ENCODE results near the gene VPS37B. TPM values are rescaled to one million over a fixed set of nuclear protein-coding genes. Genes with fewer than 3 reads are reported as not detected.
A peak's percentile ranks its signal among the peaks of the same experiment; 100 is the strongest.
"Not testable (repeated sequence)": the region's sequence is repeated elsewhere in the genome, so short reads cannot be mapped to it uniquely, and the experiment has no call there.

The VPS37B gene
- total RNA-seq, 2 experiments from 2014 or later = 24.9 to 26.5 TPM

DNA sequence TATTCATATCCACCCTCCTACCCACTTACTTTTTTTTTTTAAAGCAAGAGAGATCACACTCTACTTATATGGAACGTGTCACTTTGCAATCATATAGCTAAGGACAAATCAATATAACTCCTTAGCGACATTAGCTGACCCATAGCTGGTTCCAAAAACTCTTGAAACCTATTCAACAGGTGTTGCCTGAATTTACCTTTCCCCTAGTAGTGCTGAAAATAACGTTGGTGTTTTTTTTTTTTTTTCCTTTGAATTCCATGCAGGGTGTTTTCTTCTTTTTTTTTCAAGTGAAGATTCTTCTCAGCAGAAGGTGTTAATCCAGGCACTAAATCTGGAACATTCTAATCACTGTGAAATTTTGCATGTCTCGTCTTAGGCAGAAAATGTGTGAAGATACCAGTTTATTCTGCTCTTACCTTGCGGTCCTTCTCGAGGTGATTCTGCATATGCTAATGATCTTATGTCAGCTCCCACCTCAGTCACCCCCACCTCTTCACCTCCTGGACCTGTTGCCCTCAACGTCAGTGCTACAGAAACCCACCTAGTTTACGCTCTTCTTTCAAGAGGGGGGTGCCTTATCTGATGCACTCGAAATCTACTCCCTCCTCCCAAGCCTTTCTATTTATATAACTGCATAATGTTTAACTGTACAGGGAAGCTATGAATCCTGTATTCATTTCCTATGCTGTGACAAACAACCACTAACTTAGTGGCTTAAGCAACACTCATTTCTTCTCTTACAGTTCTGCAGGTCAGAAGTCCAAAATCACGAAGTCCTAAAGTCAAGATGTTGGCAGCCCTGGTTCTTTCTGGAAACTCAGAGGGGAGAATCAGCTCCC, 7.1 kb upstream of the VPS37B start:
- DNase-seq (no peak), ATAC-seq (no peak)
- peaks cover 2% of the 10 kb centered on the region for H3K27me3 Mint-ChIP-seq (ENCODE audit: low read depth)
- H3K9me3 Mint-ChIP-seq (ENCODE audit: insufficient read depth) = no peaks in the 10 kb centered on the region
- H3K4me3 Mint-ChIP-seq = no peak overlapping the region
- H3K27ac Mint-ChIP-seq = no peak overlapping the region
- POLR2A ChIA-PET = no interaction called here
- CTCF ChIA-PET = interaction anchor here (0.7 to 1.1 kb wide), 4 partner anchors 9 to 49 kb away, joined by 3 to 5 read pairs (median 3); no protein-coding TSS in a partner anchor
- H3K4me1 Mint-ChIP-seq (ENCODE audit: low read depth) = peaks cover 45% of the 10 kb centered on the region
- H3K36me3 Mint-ChIP-seq (ENCODE audit: low read depth) = peaks cover 1% of the 10 kb centered on the region

DNA sequence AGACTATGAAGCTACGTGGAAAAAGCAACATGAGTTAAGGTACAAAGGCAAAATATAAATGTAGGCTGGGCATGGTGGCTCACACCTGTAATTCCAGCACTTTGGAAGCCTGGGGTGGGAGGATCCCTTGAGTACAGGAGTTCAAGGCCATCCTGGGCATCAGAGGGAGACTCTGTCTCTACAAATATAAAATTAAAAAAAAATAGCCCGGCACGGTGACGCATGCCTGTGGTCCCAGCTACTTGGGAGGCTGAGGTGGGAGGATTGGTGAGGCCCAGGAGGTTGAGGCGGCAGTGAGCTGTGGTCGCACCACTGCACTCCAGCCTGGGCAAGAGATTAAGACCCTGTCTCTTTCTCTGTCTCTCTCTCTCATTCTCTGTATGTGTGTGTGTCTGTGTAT, 4.0 kb upstream of the VPS37B start:
- H3K4me3 Mint-ChIP-seq = no peak overlapping the region
- peaks cover 5% of the 10 kb centered on the region for H3K9me3 Mint-ChIP-seq (ENCODE audit: insufficient read depth)
- H3K4me1 Mint-ChIP-seq (ENCODE audit: low read depth) = peaks cover 71% of the 10 kb centered on the region
- H3K36me3 Mint-ChIP-seq (ENCODE audit: low read depth) = peaks cover 8% of the 10 kb centered on the region
- peak overlapping the region; percentile 92 for H3K27ac Mint-ChIP-seq
- H3K27me3 Mint-ChIP-seq (ENCODE audit: low read depth) = peaks cover 2% of the 10 kb centered on the region
- ATAC-seq (no peak), DNase-seq (no peak)
- POLR2A ChIA-PET = no interaction called here
- CTCF ChIA-PET = interaction anchor here (1.0 to 2.4 kb wide), 4 partner anchors 11 to 39 kb away, joined by 5 to 12 read pairs (median 6); no protein-coding TSS in a partner anchor

DNA sequence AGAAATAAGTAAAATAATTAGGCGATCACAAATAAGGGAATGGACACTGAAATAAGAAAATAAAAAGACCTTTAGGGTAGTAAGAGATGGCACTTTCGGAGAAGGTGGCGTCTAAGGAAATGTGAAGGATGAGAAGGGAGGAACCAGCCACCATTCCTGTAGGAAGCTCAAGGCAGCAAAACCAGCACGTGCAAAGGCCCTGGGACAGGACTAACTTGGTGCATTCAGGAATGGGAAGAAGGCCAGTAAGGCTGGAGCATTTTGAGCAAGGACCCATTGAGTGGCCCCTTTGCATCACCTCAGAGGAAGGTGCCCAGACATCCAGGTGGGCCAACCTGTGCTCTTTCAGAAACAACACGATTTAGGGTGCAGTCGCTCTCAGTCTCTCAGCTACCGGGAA, 738 bp upstream of the VPS37B start:
- ChIA-PET CTCF (interaction anchor here (0.7 to 2.4 kb wide), 2 partner anchors 8 to 50 kb away, joined by 3 to 18 read pairs; no protein-coding TSS in a partner anchor), POLR2A (interaction anchor here (0.9 to 1.3 kb wide), 3 partner anchors 8 to 78 kb away, joined by 3 to 7 read pairs (median 3); no protein-coding TSS in a partner anchor)
- Mint-ChIP-seq H3K4me1 (ENCODE audit: low read depth) (peaks cover 90% of the 10 kb centered on the region), H3K9me3 (ENCODE audit: insufficient read depth) (peaks cover 5% of the 10 kb centered on the region), H3K4me3 (peak overlapping the region; percentile 85), H3K27me3 (ENCODE audit: low read depth) (no peaks in the 10 kb centered on the region), H3K36me3 (ENCODE audit: low read depth) (peaks cover 27% of the 10 kb centered on the region), H3K27ac (peak overlapping the region; percentile 90)
- DNase-seq = no peak
- no peak for ATAC-seq

DNA sequence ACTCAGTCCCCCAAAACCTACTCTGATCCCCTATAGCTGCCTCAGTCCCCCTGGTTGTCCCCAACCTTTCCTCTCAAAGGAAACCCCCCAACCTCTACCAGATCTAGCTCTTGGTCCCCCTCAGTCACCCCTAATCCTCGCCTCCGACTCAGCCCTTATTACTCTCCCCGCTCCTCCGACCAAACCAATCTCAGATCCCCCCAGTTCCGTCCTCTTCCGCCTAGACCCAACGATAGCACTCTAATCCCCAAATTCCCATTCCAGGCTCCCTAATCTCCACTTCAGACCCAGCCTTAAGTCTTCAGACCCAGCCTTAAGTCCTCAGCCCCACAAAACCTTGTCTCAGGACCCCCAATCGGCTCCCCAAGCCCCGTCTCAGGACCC, 612 bp downstream of the VPS37B start:
- Mint-ChIP-seq H3K36me3 (ENCODE audit: low read depth) (peaks cover 27% of the 10 kb centered on the region), H3K27me3 (ENCODE audit: low read depth) (no peaks in the 10 kb centered on the region), H3K4me3 (peak overlapping the region; percentile 85), H3K9me3 (ENCODE audit: insufficient read depth) (peaks cover 5% of the 10 kb centered on the region), H3K4me1 (ENCODE audit: low read depth) (peaks cover 90% of the 10 kb centered on the region), H3K27ac (peak overlapping the region; percentile 90)
- ChIA-PET POLR2A (interaction anchor here (0.5 to 1.5 kb wide), 6 partner anchors 9 to 395 kb away, joined by 3 to 4 read pairs (median 4); no protein-coding TSS in a partner anchor), CTCF (interaction anchor here (1.2 to 2.0 kb wide), 3 partner anchors 14 to 52 kb away, joined by 5 to 8 read pairs (median 5); no protein-coding TSS in a partner anchor)
- DNase-seq = no peak
- ATAC-seq = no peak

DNA sequence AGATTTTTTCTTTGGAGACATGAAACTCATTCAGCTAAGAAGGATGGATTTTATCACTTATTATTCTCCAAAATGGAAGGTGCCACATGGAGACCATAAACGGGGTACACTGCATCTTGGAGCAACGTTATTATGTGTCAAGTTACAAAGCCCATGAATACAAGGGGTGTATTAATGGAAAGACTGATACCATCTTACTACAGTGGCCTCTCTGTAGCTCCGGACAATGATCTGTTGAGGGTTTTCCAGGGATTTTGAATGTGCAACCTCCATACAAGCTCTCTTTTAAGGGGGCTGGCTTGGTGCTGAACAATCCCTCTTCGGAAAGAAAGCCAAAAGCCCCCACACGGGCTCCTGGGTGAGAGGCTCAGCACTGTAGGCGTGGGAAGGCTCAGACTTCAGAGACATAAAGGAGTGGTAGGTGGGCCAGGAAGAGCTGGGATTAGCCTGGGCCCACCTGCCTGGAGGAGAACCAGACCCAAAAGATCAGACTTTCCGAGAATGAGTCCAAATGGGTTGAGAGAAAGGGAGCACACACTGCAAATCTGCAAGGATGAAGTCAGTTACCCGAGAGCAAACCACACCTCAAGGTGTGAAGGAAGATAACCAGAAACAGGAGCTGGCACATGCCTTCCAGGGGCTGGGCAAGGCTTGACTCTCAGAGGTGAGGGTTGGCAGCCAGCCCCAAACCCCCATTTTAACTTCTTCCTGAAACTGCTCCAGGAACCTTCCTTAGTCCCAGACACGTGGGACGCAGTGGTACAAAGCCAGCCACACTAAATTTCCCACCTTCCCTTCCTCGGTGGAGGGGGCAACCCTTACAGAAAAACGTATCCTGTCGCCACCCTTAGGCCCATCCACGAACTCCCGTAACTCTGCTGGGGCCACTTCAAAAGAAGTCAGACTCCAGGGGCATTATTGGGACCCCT, 1.5 kb downstream of the VPS37B start:
- ChIA-PET POLR2A (interaction anchor here (0.5 to 1.5 kb wide), 7 partner anchors 11 to 394 kb away, joined by 3 to 8 read pairs (median 4); no protein-coding TSS in a partner anchor), CTCF (interaction anchor here (1.1 to 2.0 kb wide), 5 partner anchors 13 to 53 kb away, joined by 5 to 8 read pairs (median 5); no protein-coding TSS in a partner anchor)
- H3K36me3 Mint-ChIP-seq (ENCODE audit: low read depth) = peaks cover 25% of the 10 kb centered on the region
- peaks cover 89% of the 10 kb centered on the region for H3K4me1 Mint-ChIP-seq (ENCODE audit: low read depth)
- ATAC-seq = peak; percentile 14
- H3K4me3 Mint-ChIP-seq = peak overlapping the region; percentile 85
- H3K27ac Mint-ChIP-seq = peak overlapping the region; percentile 90
- H3K27me3 Mint-ChIP-seq (ENCODE audit: low read depth) = no peaks in the 10 kb centered on the region
- H3K9me3 Mint-ChIP-seq (ENCODE audit: insufficient read depth) = peaks cover 5% of the 10 kb centered on the region
- DNase-seq = no peak

DNA sequence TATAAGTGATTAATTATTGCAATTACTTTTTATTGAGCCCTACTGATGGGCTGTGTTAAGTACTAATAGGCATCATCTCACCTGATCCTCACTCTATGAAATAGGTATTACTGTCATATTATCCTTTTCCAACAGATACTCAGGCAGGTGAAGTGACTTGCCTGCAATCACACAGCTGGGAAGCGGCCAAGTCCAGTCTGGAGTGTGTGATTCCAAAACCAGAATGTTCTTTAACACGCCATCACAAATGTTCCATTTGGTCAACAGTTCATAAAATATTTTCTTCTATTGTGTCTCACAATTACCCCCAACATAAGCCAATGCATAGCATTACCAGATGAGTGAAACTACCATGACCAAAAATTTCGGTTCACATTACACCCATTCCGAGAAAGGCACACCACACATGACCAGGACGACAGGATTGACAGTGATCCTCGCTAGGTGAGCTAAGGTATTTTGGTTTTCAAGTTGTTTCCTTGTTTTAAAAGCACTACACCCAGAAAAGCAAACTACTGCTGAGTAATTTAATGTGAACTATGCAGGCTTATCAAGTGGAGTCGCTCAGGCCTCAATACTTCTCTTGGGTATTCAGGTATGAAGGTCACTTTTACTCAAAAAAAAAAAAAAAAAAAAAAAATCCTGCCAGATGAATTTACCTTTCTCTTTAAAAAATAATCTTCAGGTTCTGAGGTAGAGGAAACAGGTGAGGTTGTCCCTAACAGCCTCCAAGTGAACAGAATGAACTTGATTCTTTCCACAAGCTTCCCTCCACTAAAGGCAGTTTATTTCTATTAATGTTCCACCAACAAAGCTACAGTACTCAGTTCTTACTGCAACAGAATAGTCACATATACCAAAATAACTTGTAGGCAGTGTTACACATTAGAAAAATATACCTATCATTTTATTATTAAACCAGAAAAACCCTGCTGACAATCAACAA, 2.4 kb downstream of the VPS37B start:
- POLR2A ChIA-PET = interaction anchor here (0.8 to 1.4 kb wide), 2 partner anchors 10 to 32 kb away, joined by 5 to 8 read pairs; no protein-coding TSS in a partner anchor
- ATAC-seq (no peak), DNase-seq (no peak)
- CTCF ChIA-PET = interaction anchor here (1.1 to 2.0 kb wide), 4 partner anchors 14 to 33 kb away, joined by 4 to 8 read pairs (median 6); no protein-coding TSS in a partner anchor
- Mint-ChIP-seq H3K4me3 (peak overlapping the region; percentile 85), H3K9me3 (ENCODE audit: insufficient read depth) (peaks cover 5% of the 10 kb centered on the region), H3K4me1 (ENCODE audit: low read depth) (peaks cover 89% of the 10 kb centered on the region), H3K36me3 (ENCODE audit: low read depth) (peaks cover 25% of the 10 kb centered on the region), H3K27me3 (ENCODE audit: low read depth) (no peaks in the 10 kb centered on the region), H3K27ac (no peak overlapping the region)

DNA sequence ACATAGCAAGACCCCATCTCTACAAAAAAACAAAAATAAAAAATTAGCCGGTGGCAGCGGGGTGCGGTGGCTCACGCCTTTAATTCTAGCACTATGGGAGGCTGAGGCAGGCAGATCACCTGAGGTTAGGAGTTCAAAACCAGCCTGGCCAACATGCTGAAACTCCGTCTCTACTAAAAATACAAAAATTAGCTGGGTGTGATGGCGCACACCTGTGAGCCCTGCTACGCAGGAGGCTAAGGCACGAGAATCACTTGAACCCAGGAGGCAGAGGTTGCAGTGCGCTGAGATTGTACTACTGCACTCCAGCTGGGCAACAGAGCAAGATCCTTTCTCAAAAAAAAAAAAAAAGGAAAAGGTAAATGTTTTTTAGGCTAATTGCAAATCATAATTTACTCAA, 3.2 kb downstream of the VPS37B start:
- DNase-seq; H3K9me3 Mint-ChIP-seq (ENCODE audit: insufficient read depth); ATAC-seq; POLR2A ChIA-PET; H3K27me3 Mint-ChIP-seq (ENCODE audit: low read depth); H3K27ac Mint-ChIP-seq; H3K4me3 Mint-ChIP-seq: not testable (repeated sequence)
- Mint-ChIP-seq H3K4me1 (ENCODE audit: low read depth) (peaks cover 89% of the 10 kb centered on the region), H3K36me3 (ENCODE audit: low read depth) (peaks cover 25% of the 10 kb centered on the region)
- CTCF ChIA-PET = interaction anchor here (1.7 kb wide), 1 partner anchor 16 kb away, joined by 4 read pairs; no protein-coding TSS in a partner anchor

DNA sequence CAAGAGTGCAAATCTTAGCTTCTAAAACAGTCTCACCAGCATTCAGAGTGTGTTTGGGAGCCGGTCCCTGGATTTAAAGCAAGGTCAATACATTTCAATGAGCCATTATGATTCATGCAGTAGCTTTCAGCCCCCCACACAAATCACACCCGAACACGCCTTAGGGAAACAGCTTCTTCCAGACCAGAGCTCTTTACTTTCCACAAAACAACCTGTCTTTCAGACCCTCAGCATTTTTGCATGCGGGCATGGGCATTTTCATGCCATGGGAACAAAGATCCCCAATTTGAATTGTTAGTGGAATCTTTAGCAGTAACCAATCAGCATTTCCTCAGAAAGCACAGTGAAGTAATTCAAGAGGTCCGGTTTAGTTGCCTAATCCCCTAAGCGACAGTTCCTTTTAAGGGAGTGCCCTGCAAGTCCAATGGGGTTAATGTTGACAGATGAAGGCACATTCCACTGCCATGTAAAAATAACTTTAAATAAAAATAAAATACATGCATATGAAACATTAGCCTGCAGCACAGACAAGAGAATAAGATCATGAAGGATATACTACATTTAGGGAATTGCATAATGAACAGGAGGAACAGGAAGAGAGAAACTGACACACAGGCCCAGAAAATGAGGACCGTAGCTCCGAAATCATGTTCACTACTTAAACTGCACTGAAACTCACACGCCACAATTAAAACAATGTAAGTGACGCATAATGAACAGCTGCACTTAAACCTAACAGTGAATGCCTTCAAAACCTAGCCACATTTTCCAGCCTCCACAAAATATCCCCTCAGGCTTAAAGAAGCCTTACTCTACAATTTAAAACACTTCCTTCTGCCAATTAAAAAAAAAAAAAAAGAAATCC, 4.0 kb downstream of the VPS37B start:
- Mint-ChIP-seq H3K36me3 (ENCODE audit: low read depth) (peaks cover 25% of the 10 kb centered on the region), H3K4me1 (ENCODE audit: low read depth) (peaks cover 90% of the 10 kb centered on the region), H3K9me3 (ENCODE audit: insufficient read depth) (peaks cover 5% of the 10 kb centered on the region), H3K27me3 (ENCODE audit: low read depth) (no peaks in the 10 kb centered on the region), H3K27ac (no peak overlapping the region), H3K4me3 (no peak overlapping the region)
- ChIA-PET POLR2A (no interaction called here), CTCF (interaction anchor here (1.1 to 1.7 kb wide), 4 partner anchors 11 to 31 kb away, joined by 3 to 5 read pairs (median 4); no protein-coding TSS in a partner anchor)
- DNase-seq (no peak), ATAC-seq (no peak)

DNA sequence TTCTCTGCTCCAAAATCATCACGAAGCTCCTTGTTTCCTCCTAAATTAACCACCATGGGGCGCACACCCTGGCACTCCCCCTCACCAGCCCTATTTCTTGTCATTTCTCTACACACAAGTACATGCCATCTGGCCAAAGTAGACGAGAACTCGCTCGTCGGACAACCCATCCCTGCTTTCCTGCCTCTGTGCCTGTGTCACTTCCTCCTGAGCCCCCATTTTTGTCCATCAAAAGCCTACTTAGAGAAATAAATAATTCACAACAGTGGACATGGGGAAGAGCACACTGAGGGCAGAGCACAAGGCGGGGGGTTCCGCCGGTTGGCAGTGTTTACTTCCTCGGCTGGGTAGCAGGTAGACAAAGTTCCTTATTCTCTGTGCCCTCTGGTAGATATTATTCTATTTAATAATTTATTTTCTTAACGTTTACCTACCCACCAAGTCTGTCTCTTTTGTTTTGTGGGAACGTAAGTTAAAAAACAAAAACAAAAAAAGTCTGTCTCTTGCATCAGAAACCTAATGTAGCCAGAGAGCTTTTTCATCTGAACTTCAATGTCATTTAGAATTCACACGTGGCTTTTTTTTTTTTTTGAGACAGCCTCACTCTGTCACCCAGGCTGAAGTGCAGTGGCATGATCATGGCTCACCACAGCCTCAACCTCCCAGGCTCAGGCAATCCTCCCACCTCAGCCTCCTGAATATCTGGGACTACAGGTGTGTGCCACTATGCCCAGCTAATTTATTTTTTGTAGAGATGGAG, 6.0 kb downstream of the VPS37B start:
- Mint-ChIP-seq H3K4me1 (ENCODE audit: low read depth) (peaks cover 88% of the 10 kb centered on the region), H3K9me3 (ENCODE audit: insufficient read depth) (no peaks in the 10 kb centered on the region), H3K36me3 (ENCODE audit: low read depth) (peaks cover 19% of the 10 kb centered on the region), H3K27me3 (ENCODE audit: low read depth) (no peaks in the 10 kb centered on the region), H3K4me3 (peak overlapping the region; percentile 6), H3K27ac (peak overlapping the region; percentile 21)
- ChIA-PET CTCF (interaction anchor here (0.8 to 2.4 kb wide), 9 partner anchors 8 to 63 kb away, joined by 3 to 18 read pairs (median 5); no protein-coding TSS in a partner anchor), POLR2A (interaction anchor here (1.2 to 1.5 kb wide), 2 partner anchors 8 to 76 kb away, joined by 3 to 6 read pairs; partner anchors contain the start of gene ABCB9)
- DNase-seq (no peak), ATAC-seq (no peak)

All from activated CD8-positive, alpha-beta T cell treated with anti-CD3 and anti-CD28 coated beads, Interleukin-2, amount 10 ng/mL, durations not matched to agents 7 days and 5 days (primary cell).